Sigmoid colon (tissue), 7 donors: Measurements from ENCODE around the gene MEGF8. TPM values are rescaled to one million over a fixed set of nuclear protein-coding genes. Genes with fewer than 3 reads are reported as not detected.

ENCODE experiments used
- DNase-seq: peaks from one replicate; pipeline ENCODE4 v3.0.0-alpha.2; 2019
- H3K27ac ChIP-seq, 4 donors: fragments of 200-600 bp; sonication (generic); one replicate each; pipeline ENCODE4 v1.5.1; 2016 to 2019; ENCODE audit warnings: mild to moderate bottlenecking in 1 of 4
- H3K27me3 ChIP-seq, 3 donors: fragments of 200-600 bp; sonication (generic); one replicate each; pipeline ENCODE4 v1.5.1; 2019; ENCODE audit warnings: mild to moderate bottlenecking in 1 of 3
- H3K36me3 ChIP-seq, 4 donors: fragments of 200-600 bp; sonication (generic); one replicate each; pipeline ENCODE4 v1.5.1; 2016 to 2019
- H3K4me1 ChIP-seq, 4 donors: fragments of 200-600 bp; sonication (generic); one replicate each; pipeline ENCODE4 v1.5.1; 2017 to 2019
- H3K4me3 ChIP-seq, 4 donors: fragments of 200-600 bp; sonication (generic); one replicate each; pipeline ENCODE4 v1.5.1; 2017 to 2019; ENCODE audit warnings: mild to moderate bottlenecking in 2 of 4, moderate library complexity in 1 of 4
- H3K9me3 ChIP-seq, 4 donors: fragments of 200-600 bp in 3 of 4; sonication (generic) in 3 of 4; one replicate each; pipeline versions ENCODE4 v1.5.1 to v1.6.1; 2013 to 2019
- EP300 ChIP-seq, 4 donors: sonication (generic); formaldehyde crosslinking; IDR thresholded peaks; one replicate each; pipeline ENCODE4 v1.6.1; 2017; ENCODE audit warnings: antibody characterized with exemption in 4 of 4
- POLR2A ChIP-seq, 2 donors: fragments of 450-650 bp; IDR thresholded peaks; one replicate each; pipeline ENCODE4 v1.6.1; 2016; ENCODE audit warnings: antibody characterized with exemption in 2 of 2, mild to moderate bottlenecking in 2 of 2, moderate library complexity in 2 of 2
- POLR2AphosphoS5 ChIP-seq, 4 donors: sonication (generic); formaldehyde crosslinking; IDR thresholded peaks; one replicate each; pipeline ENCODE4 v1.6.1; 2017; ENCODE audit warnings: antibody characterized with exemption in 4 of 4
- WGBS, 2 donors: extraction: QIAGEN DNeasy Blood & Tissue Kit; methylation state at CpG; one replicate each; pipeline ENCODE4 v1.1.7; 2013; 5-methylcytosine and 5-hydroxymethylcytosine counted together
- intact Hi-C: fragments of 100-400 bp; cut with DNase I; formaldehyde crosslinking; loops from one replicate; pipeline ENCODE4 v1.15.1; 2023
- polyA plus RNA-seq, 3 donors: library from polyadenylated mRNA; stranded (reverse); fragments of 200-250 nt; gene quantifications; one replicate each; pipeline ENCODE4 v1.2.3, GENCODE V29; 2013
- total RNA-seq, 4 donors: library from RNA; depleted of rRNA; stranded (reverse); fragments of >200 nt; gene quantifications; one replicate each; pipeline ENCODE4 v1.1.0, GENCODE V29; 2016
- TF ChIP-seq, protein P1 (sequence below), 4 experiments: fragments of 450-650 bp in 3 of 4; fragments of 200-600 bp in 1 of 4; IDR thresholded peaks; one replicate each; pipeline ENCODE4 v1.5.1; 2016 to 2019; ENCODE audit warnings: antibody characterized with exemption in 4 of 4, mild to moderate bottlenecking in 3 of 4, moderate library complexity in 2 of 4
- donor health status: healthy with polysubstance abuse.
- donor health status: Bipolar disorder and iron deficiency.
- donor health status: healthy.

Gene MEGF8, protein sequence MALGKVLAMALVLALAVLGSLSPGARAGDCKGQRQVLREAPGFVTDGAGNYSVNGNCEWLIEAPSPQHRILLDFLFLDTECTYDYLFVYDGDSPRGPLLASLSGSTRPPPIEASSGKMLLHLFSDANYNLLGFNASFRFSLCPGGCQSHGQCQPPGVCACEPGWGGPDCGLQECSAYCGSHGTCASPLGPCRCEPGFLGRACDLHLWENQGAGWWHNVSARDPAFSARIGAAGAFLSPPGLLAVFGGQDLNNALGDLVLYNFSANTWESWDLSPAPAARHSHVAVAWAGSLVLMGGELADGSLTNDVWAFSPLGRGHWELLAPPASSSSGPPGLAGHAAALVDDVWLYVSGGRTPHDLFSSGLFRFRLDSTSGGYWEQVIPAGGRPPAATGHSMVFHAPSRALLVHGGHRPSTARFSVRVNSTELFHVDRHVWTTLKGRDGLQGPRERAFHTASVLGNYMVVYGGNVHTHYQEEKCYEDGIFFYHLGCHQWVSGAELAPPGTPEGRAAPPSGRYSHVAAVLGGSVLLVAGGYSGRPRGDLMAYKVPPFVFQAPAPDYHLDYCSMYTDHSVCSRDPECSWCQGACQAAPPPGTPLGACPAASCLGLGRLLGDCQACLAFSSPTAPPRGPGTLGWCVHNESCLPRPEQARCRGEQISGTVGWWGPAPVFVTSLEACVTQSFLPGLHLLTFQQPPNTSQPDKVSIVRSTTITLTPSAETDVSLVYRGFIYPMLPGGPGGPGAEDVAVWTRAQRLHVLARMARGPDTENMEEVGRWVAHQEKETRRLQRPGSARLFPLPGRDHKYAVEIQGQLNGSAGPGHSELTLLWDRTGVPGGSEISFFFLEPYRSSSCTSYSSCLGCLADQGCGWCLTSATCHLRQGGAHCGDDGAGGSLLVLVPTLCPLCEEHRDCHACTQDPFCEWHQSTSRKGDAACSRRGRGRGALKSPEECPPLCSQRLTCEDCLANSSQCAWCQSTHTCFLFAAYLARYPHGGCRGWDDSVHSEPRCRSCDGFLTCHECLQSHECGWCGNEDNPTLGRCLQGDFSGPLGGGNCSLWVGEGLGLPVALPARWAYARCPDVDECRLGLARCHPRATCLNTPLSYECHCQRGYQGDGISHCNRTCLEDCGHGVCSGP (N-terminal part only)
- total RNA-seq: 10 to 100 TPM in 2 of 4 donors, 1 to 10 TPM in 2; 5.4 to 21.6 (median 9.3) TPM
- polyA plus RNA-seq: 10 to 100 TPM in 1 of 3 donors, 1 to 10 TPM in 2; 1.8 to 13.9 (median 2.3) TPM

DNA sequence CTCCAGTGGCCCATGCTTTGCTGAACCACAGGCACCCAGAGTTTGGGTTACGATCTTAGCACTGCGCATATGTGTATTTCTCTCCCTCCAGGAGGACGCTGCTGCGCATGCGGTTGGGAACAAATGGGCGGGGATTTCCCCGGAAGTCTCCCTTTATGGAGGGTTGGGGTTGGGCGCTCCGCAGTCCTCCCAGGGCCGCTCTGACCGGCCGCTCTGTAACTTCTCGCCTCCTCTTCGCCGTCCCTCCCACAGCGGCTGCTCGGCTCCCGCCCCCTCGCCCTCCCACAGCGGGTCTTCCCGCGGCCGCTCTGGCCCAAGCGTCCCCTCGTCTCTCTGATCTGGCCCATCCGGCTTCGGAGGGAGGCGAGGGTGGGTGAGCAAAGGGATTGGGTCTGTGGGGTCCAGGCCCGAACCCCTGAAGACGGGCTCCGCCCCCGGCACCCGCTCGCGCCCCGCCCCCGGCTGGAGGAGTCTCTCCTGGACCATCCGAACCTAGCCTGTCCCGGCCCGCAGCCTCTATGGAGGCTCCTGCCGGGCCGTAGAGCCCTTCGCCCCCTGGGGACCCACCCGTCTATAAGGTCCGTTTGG lies at the start of gene MEGF8:
Gene MEGF8, plus strand, starts transcription at position 328 of the 588 bp plus-strand sequence. CDS start 609 bp downstream, outside the sequence.
- no peaks in the 10 kb centered on the region for H3K36me3 ChIP-seq
- H3K9me3 ChIP-seq: no peaks in the 10 kb centered on the region
- H3K27ac ChIP-seq: peak within 1 kb of the TSS; percentile 73 to 80 (median 76)
- peak within 1 kb of the TSS; percentile 66 to 94 (median 80) for H3K4me3 ChIP-seq
- intact Hi-C loops: loop anchor here (5.0 kb wide), 2 partner anchors 72 to 193 kb away; partner anchors contain the start of gene POU2F2
- TF ChIP-seq POLR2AphosphoS5 (IDR thresholded peaks at IDR 0.05): peak; percentile 38 to 85 (median 82)
- no peak for TF ChIP-seq EP300 (IDR thresholded peaks at IDR 0.05)
- TF ChIP-seq POLR2A (IDR thresholded peaks at IDR 0.05): peak; percentile 52 to 55
- TF ChIP-seq, protein P1, sequence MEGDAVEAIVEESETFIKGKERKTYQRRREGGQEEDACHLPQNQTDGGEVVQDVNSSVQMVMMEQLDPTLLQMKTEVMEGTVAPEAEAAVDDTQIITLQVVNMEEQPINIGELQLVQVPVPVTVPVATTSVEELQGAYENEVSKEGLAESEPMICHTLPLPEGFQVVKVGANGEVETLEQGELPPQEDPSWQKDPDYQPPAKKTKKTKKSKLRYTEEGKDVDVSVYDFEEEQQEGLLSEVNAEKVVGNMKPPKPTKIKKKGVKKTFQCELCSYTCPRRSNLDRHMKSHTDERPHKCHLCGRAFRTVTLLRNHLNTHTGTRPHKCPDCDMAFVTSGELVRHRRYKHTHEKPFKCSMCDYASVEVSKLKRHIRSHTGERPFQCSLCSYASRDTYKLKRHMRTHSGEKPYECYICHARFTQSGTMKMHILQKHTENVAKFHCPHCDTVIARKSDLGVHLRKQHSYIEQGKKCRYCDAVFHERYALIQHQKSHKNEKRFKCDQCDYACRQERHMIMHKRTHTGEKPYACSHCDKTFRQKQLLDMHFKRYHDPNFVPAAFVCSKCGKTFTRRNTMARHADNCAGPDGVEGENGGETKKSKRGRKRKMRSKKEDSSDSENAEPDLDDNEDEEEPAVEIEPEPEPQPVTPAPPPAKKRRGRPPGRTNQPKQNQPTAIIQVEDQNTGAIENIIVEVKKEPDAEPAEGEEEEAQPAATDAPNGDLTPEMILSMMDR (IDR thresholded peaks at IDR 0.05): peak in 1 of 4 experiments; percentile 81
- H3K4me1 ChIP-seq: peaks cover 0 to 40% (median 37%) of the 10 kb centered on the region in 4 donors
- 0% methylated on average over 45 of the region's 45 CpGs for WGBS, 2 donors
- peaks cover 17 to 29% (median 18%) of the 10 kb centered on the region in 3 donors for H3K27me3 ChIP-seq
- peak; percentile 99 for DNase-seq

DNA sequence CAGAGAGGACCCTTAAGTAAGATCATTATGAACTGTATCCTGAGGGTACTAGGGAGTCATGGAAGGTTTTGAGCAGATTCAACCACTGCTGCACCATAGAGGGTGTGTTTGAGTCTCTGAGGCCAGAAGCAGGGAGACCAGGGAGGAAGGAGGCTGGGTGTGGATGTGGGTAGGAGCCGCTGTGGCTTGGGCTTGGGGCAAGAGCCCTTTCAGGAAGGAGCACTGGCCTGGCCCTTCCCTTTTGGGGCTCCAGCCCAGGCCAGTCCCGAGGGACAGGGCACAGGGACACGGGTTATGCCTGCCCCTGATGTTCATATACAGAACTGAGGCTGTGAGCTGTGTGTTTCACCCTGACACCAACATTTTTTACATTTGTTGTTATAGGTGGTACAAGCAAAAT lies 49.2 kb upstream of the MEGF8 start:
- TF ChIP-seq POLR2AphosphoS5 (IDR thresholded peaks at IDR 0.05) (no peak), EP300 (IDR thresholded peaks at IDR 0.05) (no peak), POLR2A (IDR thresholded peaks at IDR 0.05) (no peak)
- TF ChIP-seq, protein P1 (IDR thresholded peaks at IDR 0.05): no peak
- 76 to 78% methylated on average over 3 of the region's 3 CpGs for WGBS, 2 donors
- H3K4me1 ChIP-seq: peaks cover 0 to 72% (median 57%) of the 10 kb centered on the region in 4 donors

DNA sequence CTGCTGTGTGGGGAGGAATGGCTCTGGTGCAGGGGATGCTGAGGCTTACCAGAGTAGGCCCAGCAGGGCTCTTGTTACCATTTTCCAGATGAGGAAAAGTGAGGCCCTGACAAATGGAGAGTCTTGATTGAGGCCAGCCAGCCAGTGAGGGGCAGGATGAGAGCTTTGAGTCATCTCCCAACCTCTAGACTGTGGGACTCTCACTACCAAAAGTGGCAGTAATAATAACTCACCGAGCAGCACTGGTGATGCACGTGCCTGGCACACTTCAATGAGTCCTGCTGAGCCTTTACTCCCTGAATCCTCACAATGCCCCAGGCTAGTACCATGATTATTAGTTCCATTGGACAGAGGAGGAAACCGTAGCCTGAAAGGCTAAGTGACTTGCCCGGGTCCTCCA lies 48.6 kb upstream of the MEGF8 start:
- TF ChIP-seq POLR2A (IDR thresholded peaks at IDR 0.05) (no peak), EP300 (IDR thresholded peaks at IDR 0.05) (no peak), POLR2AphosphoS5 (IDR thresholded peaks at IDR 0.05) (no peak)
- TF ChIP-seq, protein P1 (IDR thresholded peaks at IDR 0.05): no peak
- H3K4me1 ChIP-seq: peaks cover 0 to 72% (median 58%) of the 10 kb centered on the region in 4 donors
- H3K27ac ChIP-seq: peak overlapping the region; percentile 94 to 99 (median 96)
- H3K36me3 ChIP-seq: peaks cover 16 to 33% (median 21%) of the 10 kb centered on the region in 4 donors
- intact Hi-C loops: no loop called here
- no peak for DNase-seq
- no peaks in the 10 kb centered on the region for H3K27me3 ChIP-seq
- WGBS, 2 donors: 91% methylated on average over 4 of the region's 4 CpGs
- H3K9me3 ChIP-seq: no peaks in the 10 kb centered on the region
- H3K4me3 ChIP-seq: no peak overlapping the region

More for the DNA sequence above, 49.2 kb upstream of the MEGF8 start:
- H3K27me3 ChIP-seq: no peaks in the 10 kb centered on the region
- H3K27ac ChIP-seq: peak overlapping the region; percentile 94 to 99 (median 96)
- no peak for DNase-seq
- peaks cover 16 to 34% (median 21%) of the 10 kb centered on the region in 4 donors for H3K36me3 ChIP-seq
- intact Hi-C loops: no loop called here
- H3K9me3 ChIP-seq: no peaks in the 10 kb centered on the region
- H3K4me3 ChIP-seq: no peak overlapping the region
